GM12873 (cell line): ENCODE data around the gene STEAP2.

Experiments
- CTCF ChIP-seq: IDR thresholded peaks from 2 replicates; pipeline ENCODE4 v1.5.1; 2012; ENCODE audit warnings: low read depth, mild to moderate bottlenecking, moderate library complexity, low read length, control low read depth; ENCODE audit not compliant: insufficient read depth; ENCODE audit errors: missing control alignments

The STEAP2 gene

GRCh38 chr7:90213521-90213920, 2.0 kb downstream of the STEAP2 start:
- TF ChIP-seq CTCF = no peak

GRCh38 chr7:90216080-90216674, 4.6 kb downstream of the STEAP2 start:
- TF ChIP-seq CTCF = no peak

- no peak for TF ChIP-seq CTCF
These were observed 5.2 kb downstream of the STEAP2 start for GRCh38 chr7:90216771-90217170.

GRCh38 chr7:90222390-90222789, 10.8 kb downstream of the STEAP2 start:
- TF ChIP-seq CTCF = no peak

GRCh38 chr7:90222811-90223725, 11.5 kb downstream of the STEAP2 start:
- TF ChIP-seq CTCF = no peak

GRCh38 chr7:90224195-90224594, 12.7 kb downstream of the STEAP2 start:
- TF ChIP-seq CTCF = no peak

GRCh38 chr7:90225181-90225580, 13.6 kb downstream of the STEAP2 start:
- no peak for TF ChIP-seq CTCF
